T1000 (cell line): ENCODE data around the gene MRFAP1L1.
"Not testable (repeated sequence)": the region's sequence is repeated elsewhere in the genome, so short reads cannot be mapped to it uniquely, and the experiment has no call there.

Experiments used
- DNase-seq: peaks from one replicate; lab custom pipeline; 2025; ENCODE audit warnings: mixed read lengths; lab: John Stamatoyannopoulos, UW

The MRFAP1L1 gene

DNA sequence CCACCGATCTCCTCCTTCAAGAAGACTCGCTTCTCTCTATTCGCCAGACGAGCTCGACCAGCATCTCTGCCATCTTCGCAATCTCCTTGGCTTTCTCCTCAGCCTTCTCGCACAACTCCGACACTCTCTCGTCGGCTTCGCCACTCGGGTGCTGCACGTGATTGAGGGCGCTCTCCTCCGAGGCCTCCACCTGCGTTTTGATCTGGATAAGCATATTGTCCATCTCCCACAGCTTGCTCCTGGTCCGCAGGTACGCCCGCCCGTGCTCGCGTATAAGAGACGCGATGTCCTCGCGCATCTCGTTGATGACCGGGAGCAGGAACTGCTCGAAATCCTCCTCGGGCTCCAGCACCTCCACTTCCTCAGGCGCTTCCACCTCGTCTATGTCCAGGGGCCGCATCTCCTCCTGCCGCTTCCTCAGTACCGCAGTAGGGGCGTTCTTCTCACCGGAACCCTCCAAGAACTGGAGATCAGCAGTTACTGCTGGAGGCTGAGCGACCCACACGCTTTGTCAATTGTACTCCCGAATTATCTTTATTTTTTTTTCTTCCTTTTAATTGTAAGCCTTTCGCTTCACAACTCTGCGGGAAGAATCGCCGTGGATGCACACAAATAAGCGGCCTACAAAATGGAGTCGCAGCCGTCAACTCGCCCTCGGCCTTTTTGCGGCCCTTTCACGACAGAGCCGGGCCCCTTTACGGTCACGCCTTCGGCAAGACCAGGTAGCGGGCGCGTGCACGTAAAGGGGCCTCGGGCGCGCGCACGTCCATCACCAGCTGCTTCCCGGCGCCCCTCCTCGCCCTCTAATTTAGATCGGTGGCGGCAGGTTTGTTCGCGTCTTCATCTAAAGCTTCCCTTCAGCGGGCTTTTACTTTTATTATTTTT lies at the start of gene MRFAP1L1:
MRFAP1L1 (minus strand) TSS at position 636 of the 885 bp plus-strand sequence; CDS start at position 400, 236 bp downstream.
- peak; percentile 82 for DNase-seq

DNA sequence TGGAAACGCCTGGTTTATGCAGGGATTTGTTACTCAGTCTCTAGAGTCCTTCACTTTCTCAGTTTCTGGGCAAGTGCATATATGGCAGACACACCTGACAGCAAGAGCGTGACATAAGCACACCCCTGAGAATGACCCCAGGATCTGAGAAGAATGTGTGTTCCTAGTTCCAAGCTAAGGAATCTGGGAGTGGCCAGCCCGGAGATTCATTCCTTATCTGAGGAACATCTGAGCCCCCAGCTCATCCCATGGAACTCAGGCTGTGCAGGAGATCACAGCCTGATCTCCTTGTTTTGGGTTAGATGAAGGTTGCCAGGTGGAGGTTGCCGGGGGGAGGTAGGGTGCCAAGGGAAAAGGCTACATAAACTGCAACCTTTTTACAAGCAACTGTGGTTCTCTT lies 49.1 kb upstream of the MRFAP1L1 start:
- DNase-seq: no peak

DNA sequence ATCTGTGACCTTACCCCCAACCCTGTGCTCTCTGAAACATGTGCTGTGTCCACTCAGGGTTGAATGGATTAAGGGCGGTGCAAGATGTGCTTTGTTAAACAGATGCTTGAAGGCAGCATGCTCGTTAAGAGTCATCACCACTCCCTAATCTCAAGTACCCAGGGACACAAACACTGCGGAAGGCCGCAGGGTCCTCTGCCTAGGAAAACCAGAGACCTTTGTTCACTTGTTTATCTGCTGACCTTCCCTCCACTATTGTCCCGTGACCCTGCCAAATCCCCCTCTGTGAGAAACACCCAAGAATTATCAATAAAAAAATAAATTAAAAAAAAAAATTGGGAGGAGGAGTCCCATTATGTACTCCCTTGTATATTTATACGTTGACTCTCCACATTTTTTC lies 46.7 kb upstream of the MRFAP1L1 start:
- not testable (repeated sequence) for DNase-seq

DNA sequence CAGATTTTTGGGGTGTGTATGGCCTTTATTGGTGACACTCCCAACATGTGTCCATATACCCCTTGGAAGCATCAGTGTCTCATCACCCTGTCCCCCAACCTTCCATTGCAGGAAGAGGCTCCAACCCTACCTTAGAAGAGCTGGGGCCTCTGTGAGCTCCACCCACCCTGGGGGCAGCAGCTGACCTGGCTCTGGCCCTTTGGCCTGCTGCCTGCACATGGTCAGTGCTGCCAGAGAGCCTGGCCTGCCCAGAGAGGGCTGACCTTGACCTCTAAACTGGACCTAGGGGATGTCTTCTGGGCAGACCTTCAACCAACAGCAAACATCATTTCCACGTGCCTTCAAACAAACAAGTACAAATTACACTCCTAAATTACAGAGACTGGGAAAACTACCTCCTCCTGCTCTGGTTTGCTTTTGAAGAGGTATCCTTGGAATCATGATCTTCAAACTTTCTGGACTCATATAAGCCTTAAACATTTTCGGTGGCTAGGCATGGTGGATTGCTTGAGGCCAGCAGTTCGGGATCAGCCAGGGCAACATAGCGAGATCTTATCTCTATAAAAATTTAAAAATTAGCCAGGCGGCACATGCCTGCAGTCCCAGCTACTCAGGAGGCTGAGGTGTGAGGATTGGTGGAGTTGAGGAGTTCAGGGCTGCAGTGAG lies 45.6 kb upstream of the MRFAP1L1 start:
- DNase-seq: no peak

DNA sequence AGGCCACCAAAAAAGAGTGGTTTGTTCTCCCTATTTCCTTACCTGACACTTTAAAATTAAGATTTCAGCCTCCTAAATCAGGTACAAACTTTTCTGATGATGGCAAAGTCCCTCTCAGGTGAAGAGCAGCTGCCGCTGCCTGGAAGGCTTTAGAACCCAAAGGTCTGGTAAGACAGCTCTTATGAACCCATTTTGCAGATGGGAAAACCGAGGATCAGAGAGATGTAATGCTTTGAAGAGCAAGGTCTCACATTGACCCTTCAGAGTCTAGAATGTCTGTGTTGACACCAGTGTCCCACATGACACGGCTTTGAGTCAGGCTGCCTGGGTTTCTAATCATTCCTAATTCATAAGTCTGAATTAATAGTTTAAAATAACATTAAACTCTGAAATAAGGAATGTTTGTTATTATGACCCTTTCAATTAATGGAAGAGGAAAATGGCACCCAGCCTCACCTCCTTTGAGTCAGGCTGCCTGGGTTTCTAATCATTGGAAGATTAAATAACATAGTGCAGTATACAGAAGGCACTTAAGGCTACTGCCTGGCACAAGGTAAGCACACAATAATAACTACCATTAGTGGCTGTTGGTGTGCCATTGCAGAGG lies 44.9 kb upstream of the MRFAP1L1 start:
- DNase-seq: no peak

DNA sequence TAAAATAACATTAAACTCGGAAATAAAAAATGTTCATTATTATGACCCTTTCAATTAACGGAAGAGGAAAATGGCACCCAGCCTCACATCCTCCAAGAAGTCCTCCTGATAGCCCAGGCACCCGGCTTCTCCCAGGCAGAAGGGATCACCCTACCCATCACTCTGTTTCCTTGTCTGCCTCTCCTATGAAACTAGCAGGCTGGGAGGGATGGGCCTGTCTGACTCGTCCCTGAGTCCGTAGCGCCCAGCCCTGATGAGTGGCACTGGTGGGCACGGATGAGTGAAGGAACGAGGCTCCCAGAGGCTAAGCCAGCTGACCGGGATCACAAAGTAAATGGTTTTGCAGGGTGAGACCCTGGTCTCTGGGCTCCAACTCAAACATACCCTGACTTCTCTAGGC lies 44.2 kb upstream of the MRFAP1L1 start:
- DNase-seq: no peak

DNA sequence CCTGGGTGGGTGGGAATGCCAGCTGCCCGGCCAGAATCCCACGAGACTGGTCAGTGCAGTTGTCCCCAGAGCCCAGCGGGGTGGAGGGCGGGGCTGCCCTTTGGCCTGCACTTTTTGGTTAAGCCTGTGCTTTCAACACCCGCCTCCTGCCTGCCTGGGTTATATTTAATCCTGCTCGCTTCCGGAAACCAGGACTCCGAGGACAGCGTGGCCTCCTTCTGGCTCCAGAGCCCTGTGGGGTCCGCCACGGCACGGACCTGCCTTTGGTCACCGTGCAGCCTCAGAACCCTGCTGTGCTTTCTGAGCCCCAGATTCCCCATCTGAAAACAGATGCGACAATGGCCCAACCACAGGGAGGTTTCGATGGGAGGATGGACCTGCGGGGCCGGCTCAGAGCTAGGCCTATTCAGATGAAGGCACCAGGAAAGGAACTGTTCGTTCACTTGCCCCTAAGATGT lies 43.5 kb upstream of the MRFAP1L1 start:
- no peak for DNase-seq

DNA sequence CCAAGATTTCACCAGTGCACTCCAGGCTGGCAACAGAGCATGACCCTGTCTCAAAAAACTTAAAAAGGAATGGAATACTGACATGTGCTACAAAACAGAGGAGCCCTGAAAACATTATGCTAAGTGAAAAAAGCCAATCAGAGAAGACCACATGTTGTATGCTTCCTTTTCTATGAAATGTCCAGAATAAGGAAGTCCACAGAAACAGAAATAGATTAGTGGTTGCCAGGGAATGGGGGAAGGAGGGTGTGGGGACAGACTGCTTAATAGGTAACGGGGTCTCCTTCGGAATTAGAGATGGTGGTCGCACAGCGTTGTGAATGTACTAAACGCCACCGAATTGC lies 42.8 kb upstream of the MRFAP1L1 start:
- no peak for DNase-seq

DNA sequence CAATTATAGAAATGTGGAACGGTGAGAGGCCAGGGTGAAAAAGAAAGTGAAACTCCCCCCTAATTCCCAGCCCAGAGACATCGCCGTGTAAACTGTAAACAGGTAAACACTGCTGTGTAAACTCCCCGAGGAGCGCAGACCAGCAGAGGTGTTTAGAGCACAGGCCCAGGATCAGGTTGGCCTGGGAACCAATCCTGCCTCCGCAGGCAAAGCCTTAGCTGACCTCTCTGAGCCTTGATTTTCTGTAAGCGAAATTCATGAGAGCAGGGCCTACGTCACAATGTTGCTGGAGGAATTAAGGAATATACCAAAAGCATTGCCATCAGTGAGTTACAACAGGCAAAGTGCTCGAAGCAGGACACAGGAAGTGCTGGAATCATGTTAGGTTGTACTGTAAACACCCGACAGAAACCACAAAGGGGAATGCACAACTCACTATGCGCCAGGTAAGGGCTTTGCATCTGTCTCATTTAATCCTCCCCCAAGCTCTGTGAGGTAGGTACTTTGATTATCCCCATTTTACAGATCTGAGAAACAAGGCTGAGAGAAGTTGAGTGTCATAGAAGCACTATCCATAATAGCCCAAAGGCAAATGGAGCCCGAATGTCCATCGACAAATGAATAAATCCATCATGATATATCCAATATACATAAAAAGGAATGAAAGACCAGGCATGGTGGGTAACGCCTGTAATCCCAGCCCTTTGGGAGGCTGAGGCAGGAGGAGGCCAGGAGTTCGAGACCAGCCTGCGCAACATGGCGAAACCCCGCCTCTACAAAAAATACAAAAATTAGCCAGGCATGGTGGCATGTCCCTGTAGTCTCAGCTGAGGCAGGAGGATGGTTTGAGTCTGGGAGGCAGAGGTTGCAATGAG lies 42.2 kb upstream of the MRFAP1L1 start:
- DNase-seq: no peak

DNA sequence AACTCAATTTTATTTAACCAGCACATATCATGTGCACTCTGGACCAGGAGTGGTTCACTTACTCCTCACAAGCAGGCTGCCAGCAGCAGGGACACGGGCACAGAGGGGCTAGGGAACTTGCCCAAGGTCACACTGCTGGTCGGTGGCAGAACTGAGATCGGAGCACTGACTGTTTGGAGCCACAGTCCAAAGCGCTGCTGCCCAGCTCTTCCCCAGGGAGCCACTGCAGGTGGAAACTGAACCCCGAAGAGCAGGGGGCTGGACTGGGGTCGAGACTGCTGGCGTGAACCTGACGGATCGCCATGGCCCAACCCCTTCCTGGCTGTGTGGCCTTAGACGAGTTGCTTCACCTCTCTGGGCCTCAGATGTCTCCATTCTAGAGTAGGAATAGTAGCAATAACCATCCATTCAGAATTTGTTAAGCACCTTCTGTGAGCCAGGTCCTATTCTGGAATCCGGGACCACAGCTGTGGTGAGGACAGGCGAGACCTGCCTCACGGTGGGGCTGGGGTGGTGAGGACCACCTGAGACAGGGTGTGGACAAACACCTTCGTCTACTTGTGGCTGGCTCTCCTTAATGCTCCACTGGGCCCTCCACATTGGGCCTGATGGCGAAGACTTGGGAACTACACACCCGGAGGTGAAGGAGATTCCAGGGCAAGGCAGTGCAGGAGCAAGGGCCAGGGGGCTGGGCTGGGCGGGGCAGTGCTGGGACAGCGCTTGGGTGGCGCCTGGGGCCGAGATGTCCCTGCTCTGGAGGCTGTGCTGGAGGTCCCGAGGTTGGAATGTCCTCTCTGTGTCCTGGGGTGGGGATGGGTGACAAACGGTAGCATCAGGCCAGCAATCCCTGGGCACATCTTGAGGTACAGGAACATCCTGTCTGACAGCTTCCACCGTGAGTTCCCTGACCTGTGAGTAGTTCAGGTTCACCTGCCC lies 40.9 kb upstream of the MRFAP1L1 start:
- DNase-seq: no peak

DNA sequence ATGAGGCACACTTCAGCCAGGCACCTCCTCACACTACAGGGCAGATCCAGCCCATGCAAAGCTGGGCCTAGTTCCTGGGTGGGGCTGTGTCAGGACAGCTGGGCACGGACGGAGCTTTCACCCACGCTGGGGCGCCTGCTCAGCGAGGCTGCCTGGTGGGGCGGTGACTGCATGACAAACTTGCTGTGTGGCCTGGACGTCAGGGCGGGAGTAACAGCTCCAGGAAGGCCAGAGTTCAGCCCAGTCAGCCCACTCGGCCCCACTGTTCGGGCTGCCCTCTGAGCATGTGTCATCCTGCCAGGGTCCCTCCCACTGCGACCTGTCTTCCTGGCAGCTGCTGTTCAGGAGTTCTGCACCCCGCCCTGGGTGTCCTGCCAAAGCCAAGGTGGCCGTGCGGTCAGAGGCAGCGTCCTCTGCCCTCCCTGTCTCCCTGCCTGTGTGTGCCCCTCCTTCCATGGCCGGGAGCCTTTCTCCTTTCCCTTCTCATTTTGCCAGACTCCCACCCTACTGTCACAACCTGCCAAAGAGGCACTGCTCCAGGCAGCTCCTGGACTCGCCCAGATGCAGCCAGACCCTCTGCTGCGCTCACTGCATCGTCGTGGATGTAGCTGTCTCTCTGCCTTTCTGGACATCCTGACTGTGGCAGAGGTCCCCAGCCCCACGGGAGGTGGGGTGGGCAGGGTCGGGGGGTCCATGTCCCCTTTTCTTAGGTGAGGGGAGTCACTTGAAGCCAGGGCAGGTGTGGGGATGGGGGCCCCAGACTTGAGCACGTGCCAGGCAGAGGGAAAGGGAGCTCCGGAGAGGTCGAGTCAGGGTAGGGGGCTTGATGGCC lies 39.9 kb upstream of the MRFAP1L1 start:
- DNase-seq: no peak

DNA sequence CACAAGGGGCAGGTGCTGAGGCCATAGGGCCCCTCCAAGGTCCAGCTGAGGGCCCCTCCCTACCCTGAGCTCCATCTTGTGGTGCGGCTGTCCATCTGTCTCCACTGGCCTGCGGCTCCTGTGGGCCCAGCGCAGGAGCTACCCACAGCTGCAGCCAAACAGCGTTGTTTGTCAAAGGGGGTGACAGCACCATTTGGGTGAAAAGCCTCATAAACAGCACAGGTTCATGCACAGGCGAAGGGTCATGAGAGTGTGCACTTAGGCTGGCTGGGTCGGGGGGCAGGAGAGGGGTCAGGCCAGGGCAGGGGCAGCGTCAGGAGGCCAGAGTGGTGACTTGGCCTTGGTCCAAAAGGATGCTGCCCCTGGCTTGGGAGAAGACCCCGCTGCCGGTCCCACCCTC lies 38.6 kb upstream of the MRFAP1L1 start:
- DNase-seq: no peak

DNA sequence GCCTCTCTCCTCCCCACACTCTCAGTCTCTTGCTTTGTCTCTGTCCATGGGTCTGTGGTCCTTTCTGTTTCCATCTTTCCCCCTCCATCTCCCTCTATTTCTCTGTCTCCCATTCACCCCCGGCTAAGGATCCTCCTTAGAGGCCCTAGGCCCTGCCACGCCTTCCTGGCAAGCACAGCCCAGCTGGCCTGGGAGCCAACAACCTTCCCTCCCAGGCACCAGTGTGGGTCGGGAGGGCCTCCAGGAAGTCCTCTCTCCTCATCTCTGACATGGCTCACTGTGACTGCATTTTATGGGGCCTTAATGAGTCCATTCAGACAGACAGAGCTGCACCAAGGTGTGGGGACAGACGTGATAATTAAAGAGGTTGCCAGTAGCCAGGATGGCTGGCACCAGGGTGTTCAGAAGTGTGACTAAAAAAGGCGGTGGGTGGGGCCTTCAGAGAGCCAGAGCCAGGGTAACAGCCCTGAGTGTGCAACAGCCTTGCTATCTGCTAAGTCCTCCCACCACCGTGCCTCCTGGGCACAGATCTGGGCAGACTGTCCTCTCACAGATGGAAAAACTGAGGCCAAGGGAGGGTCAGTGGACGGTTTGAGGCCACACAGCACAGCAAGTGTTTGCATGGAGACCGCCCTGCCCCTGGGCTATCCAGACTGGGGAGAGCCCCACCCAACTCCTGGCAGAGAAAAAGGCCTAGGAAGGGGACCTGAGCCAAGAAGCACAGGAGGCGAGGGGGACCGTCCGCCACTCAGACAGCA lies 37.8 kb upstream of the MRFAP1L1 start:
- no peak for DNase-seq

DNA sequence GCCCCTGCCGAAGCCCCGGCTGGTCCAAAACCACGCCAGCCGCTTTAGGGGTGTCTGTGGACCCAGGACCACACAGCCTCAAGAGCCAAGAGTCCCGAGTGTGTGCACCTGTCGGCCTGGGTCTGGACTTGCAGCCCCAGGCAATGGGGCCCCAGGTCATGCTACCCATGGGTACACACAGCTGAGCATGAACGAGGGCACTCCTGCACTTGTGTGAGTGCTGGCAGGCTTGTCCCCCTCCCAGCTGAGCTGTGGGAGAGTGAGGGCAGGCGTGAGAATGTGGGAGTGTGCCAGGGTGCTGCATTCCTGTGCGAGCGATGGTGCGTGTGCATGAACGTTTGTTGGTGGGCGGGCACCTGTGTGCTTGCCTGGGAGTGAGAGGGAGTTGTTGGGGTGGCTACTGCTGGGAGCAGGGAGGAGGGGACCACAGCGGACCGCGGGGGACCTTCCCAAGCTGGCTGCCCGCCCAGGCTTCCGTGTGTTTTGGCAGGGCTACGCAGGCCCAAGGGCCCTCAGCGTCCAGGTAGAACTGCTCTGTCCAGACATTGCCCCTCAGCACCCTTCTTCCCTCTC lies 37.1 kb upstream of the MRFAP1L1 start:
- no peak for DNase-seq

DNA sequence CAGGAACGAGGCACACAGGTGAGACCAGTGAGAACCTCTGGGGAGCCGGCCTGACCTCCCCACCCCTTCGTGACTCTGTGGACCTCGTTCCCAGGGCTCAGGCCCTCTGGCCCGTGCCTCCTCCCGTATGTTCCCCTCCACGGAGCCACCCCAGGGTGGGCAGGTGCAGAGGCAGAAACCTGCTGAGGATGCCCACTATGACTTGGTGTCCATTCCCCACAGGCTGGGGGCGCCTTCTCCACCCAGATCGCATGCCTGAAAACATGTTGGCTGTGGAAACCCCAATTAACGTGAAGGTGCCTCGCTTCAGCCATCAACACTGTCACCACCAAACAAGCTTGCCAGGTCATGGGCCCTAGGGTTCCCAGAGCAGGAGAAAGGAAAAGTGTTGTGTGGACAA lies 33.3 kb upstream of the MRFAP1L1 start:
- no peak for DNase-seq

DNA sequence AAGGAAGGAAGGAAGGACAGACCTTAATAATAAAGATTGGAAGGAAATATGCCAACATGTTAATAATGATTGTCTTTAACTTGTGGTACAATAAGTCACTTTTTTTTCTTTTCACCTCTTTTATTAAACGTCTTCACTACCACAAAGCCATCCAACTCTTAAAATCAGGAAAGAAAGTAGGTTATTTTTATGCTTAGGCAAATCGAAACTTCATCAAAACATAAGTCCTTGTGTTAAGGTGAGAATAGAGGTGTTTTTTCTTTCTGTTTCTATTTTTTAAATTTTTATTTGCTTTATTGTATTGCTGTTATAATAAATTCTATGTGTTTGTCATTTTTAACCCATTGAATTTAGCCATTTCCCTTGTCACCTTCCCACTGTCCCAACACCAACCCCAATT lies 32.8 kb upstream of the MRFAP1L1 start:
- DNase-seq: no peak

DNA sequence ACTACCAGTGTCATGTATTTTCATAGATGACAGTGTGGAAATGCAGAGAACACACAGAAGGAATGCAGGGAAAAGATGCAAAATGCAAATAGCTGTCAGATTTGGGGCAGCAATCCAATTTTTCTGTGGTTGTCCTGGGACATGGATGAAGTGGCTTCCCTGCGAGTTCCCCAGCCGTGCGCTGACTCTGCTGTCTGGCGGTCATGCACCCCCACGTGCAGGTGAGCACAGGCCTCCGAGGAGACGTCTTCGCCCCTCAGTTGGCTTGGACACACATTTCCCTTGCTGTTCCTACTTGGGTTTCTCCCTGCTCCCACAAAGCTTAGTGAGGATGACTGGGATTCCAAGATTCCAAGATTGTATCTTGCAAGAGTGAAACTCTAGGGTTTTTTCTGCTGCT lies 30.7 kb upstream of the MRFAP1L1 start:
- DNase-seq: no peak

DNA sequence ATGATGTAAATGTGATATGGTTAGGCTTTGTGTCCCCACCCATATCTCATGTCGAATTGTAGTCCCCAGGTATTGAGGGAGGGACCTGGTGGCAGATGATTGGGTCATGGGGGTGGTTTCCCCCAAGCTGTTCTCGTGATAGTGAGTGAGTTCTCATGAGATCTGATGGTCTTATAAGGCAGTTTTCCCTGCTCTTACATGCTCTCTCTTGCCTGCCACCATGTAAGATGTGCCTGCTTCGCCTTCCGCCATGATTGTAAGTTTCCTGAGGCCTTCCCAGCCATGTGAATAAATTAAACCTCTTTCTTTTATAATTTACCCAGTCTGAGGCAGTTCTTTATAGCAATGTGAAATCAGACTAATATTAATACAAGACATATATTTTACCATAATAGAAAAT lies 30.3 kb upstream of the MRFAP1L1 start:
- no peak for DNase-seq
